AG09309 (cell line): Measurements from ENCODE around the gene PIR.

ENCODE experiments used
- DNase-seq: peaks from one replicate; pipeline ENCODE4 v3.0.0-alpha.2; 2010; ENCODE audit warnings: low read depth
- H3K4me3 ChIP-seq: 2 replicates; pipeline ENCODE4 v1.5.1; 2011; ENCODE audit warnings: mild to moderate bottlenecking, low read depth, low read length, moderate library complexity; ENCODE audit not compliant: control insufficient read depth
- TF ChIP-seq, protein P1 (sequence below): IDR thresholded peaks from 2 replicates; pipeline ENCODE4 v1.5.1; 2011; ENCODE audit warnings: mild to moderate bottlenecking, low read depth, low read length, inconsistent platforms; ENCODE audit not compliant: insufficient read depth, control insufficient read depth; ENCODE audit errors: missing control alignments

The PIR gene

DNA sequence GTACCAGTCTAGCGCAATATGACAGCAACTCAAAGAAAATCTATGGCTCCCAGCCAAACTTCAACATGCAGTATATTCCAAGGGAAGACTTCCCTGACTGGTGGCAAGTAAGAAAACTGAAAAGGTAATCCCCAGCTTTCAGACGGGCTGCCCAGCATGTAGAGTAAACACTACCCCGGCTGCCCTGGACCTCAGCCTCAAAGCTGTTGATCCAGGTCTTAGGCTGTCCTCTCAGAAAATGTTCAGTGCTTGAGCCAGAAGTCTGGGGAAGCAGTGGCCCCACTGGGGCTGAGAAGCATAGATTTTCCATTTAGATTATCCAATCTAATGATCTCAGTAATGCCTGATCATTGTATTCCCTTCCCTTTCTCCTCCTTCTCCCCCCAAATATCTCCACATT, 29.3 kb upstream of the PIR start:
- H3K4me3 ChIP-seq: no peak overlapping the region
- no peak for DNase-seq
- TF ChIP-seq, protein P1, sequence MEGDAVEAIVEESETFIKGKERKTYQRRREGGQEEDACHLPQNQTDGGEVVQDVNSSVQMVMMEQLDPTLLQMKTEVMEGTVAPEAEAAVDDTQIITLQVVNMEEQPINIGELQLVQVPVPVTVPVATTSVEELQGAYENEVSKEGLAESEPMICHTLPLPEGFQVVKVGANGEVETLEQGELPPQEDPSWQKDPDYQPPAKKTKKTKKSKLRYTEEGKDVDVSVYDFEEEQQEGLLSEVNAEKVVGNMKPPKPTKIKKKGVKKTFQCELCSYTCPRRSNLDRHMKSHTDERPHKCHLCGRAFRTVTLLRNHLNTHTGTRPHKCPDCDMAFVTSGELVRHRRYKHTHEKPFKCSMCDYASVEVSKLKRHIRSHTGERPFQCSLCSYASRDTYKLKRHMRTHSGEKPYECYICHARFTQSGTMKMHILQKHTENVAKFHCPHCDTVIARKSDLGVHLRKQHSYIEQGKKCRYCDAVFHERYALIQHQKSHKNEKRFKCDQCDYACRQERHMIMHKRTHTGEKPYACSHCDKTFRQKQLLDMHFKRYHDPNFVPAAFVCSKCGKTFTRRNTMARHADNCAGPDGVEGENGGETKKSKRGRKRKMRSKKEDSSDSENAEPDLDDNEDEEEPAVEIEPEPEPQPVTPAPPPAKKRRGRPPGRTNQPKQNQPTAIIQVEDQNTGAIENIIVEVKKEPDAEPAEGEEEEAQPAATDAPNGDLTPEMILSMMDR: no peak

GRCh38 chrX:15515931-15516330, 22.8 kb upstream of the PIR start:
- no peak for DNase-seq
- TF ChIP-seq, protein P1: no peak

DNA sequence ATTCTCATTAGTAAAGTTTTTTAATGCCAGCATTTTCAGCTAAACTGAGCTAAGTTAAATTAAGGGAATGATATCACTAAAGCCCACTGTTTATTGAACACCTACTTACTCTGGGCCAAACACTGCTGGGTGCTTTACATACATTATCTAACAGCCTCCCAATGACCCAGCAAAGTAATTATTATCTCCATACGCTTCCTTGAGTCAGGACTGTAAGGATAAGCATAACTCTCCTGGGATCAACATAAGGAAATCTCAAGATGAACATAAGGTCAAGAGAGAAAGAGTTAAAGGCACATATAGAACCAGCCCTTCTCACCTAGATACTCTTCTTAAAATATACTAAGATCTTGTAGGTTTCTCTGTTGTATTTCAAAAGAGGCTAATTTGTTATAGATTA, 21.1 kb upstream of the PIR start:
- no peak overlapping the region for H3K4me3 ChIP-seq
- TF ChIP-seq, protein P1: no peak
- no peak for DNase-seq

More at GRCh38 chrX:15515931-15516330, 22.8 kb upstream of the PIR start:
- no peak overlapping the region for H3K4me3 ChIP-seq

- DNase-seq: no peak
Measured at GRCh38 chrX:15512401-15512965, 19.4 kb upstream of the PIR start.

DNA sequence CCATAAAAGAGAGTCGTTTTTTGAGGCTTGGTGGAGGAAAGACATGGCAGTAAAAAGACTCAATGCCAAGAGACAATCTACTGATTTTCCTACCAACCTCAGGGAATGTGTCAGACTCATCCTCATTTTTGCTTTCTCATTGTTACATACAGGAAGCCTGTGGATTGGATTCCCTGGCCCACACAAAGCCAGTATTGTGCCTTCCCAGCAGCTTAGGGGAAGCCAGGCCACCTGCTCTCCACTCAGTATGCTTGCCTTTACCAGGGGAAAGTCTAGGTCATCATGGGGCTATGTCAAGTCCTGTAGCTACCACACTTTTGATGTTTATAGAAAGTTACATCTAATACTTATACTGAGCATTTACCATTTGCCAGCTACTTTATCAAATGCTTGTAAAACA, 18.4 kb upstream of the PIR start:
- TF ChIP-seq, protein P1: no peak
- DNase-seq: no peak
- no peak overlapping the region for H3K4me3 ChIP-seq

More at GRCh38 chrX:15512401-15512965, 19.4 kb upstream of the PIR start:
- TF ChIP-seq, protein P1: no peak
- no peak overlapping the region for H3K4me3 ChIP-seq

DNA sequence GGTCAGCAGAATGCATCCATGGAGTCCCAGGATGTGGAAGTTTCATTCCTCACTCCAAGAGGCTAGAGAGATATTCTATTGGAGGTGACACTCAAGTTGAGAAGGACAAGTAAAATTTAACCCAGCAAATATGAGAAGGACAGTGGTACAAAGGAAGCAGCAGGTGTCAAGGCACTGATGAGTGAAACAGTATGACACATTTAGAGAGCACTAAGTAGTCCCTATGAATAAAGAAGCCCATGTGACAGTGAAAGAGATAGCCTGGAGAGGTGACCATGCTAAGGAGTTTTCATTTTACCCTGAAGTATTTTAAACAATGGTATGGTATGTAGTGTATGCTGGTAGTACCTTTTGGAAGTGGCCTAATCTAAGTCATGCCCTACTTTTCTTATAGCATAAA, 16.7 kb upstream of the PIR start:
- DNase-seq: no peak
- H3K4me3 ChIP-seq: no peak overlapping the region
- TF ChIP-seq, protein P1: no peak

GRCh38 chrX:15507005-15507404, 13.9 kb upstream of the PIR start:
- TF ChIP-seq, protein P1: no peak
- no peak overlapping the region for H3K4me3 ChIP-seq
- no peak for DNase-seq
